ENCODE data around the gene DMRTA1. TPM values are rescaled to one million over a fixed set of nuclear protein-coding genes. Genes with fewer than 3 reads are reported as not detected.

DMRTA1 gene
- 1 to 10 TPM in 1 of 9 donors, under 1 TPM in 8; 0.44 to 1.2 (median 0.65) TPM for total RNA-seq
- under 1 TPM; 0.06 to 0.30 TPM for polyA plus RNA-seq
- long read RNA-seq, donor 1, full-length matches to known transcripts, result 2 of 2 reads
- long read RNA-seq, donor 1, partial matches to known transcripts, result 0 of 2 reads
- long read RNA-seq, donor 1, other reads (novel, unspliced or antisense), result 0 of 2 reads
- long read RNA-seq, donor 2, full-length matches to known transcripts, result 4 of 5 reads
- long read RNA-seq, donor 2, partial matches to known transcripts, result 0 of 5 reads
- long read RNA-seq, donor 2, other reads (novel, unspliced or antisense), result 1 of 5 reads
- long read RNA-seq, donor 3, full-length matches to known transcripts, result 1 of 2 reads
- long read RNA-seq, donor 3, partial matches to known transcripts, result 0 of 2 reads
- long read RNA-seq, donor 3, other reads (novel, unspliced or antisense), result 1 of 2 reads

GRCh38 chr9:22446589-22446949, at the start of gene DMRTA1:
DMRTA1 (plus strand) TSS chr9:22446824; CDS start chr9:22447066, 242 bp downstream.
- H3K27ac ChIP-seq, result peak within 1 kb of the TSS; percentile 28 to 92 (median 81)
- peak; percentile 80 to 88 (median 82) for DNase-seq
- no peaks in the 10 kb centered on the region for H3K36me3 ChIP-seq
- intact Hi-C loops (cut with DNase I), result loop anchor here in 3 of 10 donors (10.0 kb wide), 2 partner anchors 202 to 632 kb away; no protein-coding TSS in a partner anchor
- no peak for TF ChIP-seq CTCF (IDR thresholded peaks at IDR 0.05)
- peak in 1 of 2 donors; percentile 12 for TF ChIP-seq POLR2A (IDR thresholded peaks at IDR 0.05)
- H3K27me3 ChIP-seq, result peaks cover 0 to 36% (median 0%) of the 10 kb centered on the region in 9 donors
- 0 to 2% (median 2%) methylated on average over 24 of the region's 24 CpGs for WGBS, 4 donors
- peak within 1 kb of the TSS; percentile 48 to 75 (median 64) for H3K4me3 ChIP-seq
- no peaks in the 10 kb centered on the region for H3K9me3 ChIP-seq
- peaks cover 0 to 22% (median 0%) of the 10 kb centered on the region in 12 donors for H3K4me1 ChIP-seq
- peak; percentile 97 to 99 (median 99) for ATAC-seq

GRCh38 chr9:22401671-22402070, 45.0 kb upstream of the DMRTA1 start:
- H3K27me3 ChIP-seq, result no peaks in the 10 kb centered on the region
- WGBS, 4 donors, result 44 to 59% (median 52%) methylated on average over 2 of the region's 2 CpGs
- intact Hi-C loops (cut with DNase I), result no loop called here
- H3K4me3 ChIP-seq, result no peak overlapping the region
- no peaks in the 10 kb centered on the region for H3K36me3 ChIP-seq
- H3K27ac ChIP-seq, result no peak overlapping the region
- H3K9me3 ChIP-seq, result no peaks in the 10 kb centered on the region
- DNase-seq, result no peak
- no peak for TF ChIP-seq POLR2A (IDR thresholded peaks at IDR 0.05)
- no peak for ATAC-seq
- H3K4me1 ChIP-seq, result no peaks in the 10 kb centered on the region

GRCh38 chr9:22405869-22406659, 40.6 kb upstream of the DMRTA1 start:
- H3K27ac ChIP-seq, result no peak overlapping the region
- intact Hi-C loops (cut with DNase I), result no loop called here
- H3K9me3 ChIP-seq, result peaks cover 0 to 6% (median 0%) of the 10 kb centered on the region in 12 donors
- H3K4me3 ChIP-seq, result no peak overlapping the region
- TF ChIP-seq CTCF (IDR thresholded peaks at IDR 0.05), result no peak
- no peak for TF ChIP-seq POLR2A (IDR thresholded peaks at IDR 0.05)
- H3K36me3 ChIP-seq, result no peaks in the 10 kb centered on the region
- ATAC-seq (no peak), DNase-seq (no peak)
- WGBS, 4 donors, result 63 to 76% (median 73%) methylated on average over 7 to 13 of the region's 13 CpGs
- H3K4me1 ChIP-seq, result no peaks in the 10 kb centered on the region
- H3K27me3 ChIP-seq, result no peaks in the 10 kb centered on the region

GRCh38 chr9:22413884-22414283, 32.7 kb upstream of the DMRTA1 start:
- Histone ChIP-seq H3K27me3 (no peaks in the 10 kb centered on the region), H3K9me3 (peaks cover 0 to 5% (median 0%) of the 10 kb centered on the region in 12 donors), H3K36me3 (no peaks in the 10 kb centered on the region), H3K27ac (no peak overlapping the region), H3K4me1 (no peaks in the 10 kb centered on the region), H3K4me3 (no peak overlapping the region)
- ATAC-seq (no peak), DNase-seq (no peak)
- TF ChIP-seq POLR2A (IDR thresholded peaks at IDR 0.05) (no peak), CTCF (IDR thresholded peaks at IDR 0.05) (no peak)
- 58 to 80% (median 67%) methylated on average over 1 of the region's 1 CpG for WGBS, 4 donors
- intact Hi-C loops (cut with DNase I), result no loop called here
